ENCODE results near the gene ANXA4.
"Not testable (repeated sequence)": the region's sequence is repeated elsewhere in the genome, so short reads cannot be mapped to it uniquely, and the experiment has no call there.

Gene ANXA4

DNA sequence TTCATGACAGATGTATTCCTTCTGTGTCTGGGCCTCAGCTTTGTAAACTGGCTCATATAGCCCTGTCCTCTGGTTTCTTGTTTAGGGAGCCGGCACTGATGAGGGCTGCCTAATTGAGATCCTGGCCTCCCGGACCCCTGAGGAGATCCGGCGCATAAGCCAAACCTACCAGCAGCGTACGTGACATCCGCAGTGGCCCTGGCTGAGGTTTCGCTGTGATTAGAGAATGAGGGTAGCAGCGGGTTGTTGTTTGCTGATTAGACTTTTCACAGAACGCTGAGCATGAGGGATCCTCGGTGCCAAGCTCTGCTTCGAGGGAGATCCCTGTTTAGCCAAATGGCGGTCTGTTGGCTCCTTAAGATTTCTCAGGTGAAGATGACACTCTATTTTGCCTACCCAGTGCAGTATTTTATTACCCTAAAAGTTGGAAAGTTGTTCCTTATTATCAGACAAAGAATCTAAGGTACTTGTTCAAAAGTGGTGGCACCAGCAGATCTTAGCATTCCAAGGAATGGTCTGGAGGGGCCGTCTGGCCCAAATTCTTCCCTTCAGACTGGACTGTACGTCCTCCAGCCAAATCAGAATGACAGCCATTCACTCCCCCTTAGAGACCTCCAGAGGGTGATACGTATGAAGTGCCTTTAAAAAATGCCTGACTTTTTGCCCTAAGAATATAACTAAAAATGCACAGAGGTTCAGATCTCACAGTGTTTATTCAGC is 66.0 kb downstream of the ANXA4 start:
- DNase-seq (ENCODE audit: low read depth): no peak

DNA sequence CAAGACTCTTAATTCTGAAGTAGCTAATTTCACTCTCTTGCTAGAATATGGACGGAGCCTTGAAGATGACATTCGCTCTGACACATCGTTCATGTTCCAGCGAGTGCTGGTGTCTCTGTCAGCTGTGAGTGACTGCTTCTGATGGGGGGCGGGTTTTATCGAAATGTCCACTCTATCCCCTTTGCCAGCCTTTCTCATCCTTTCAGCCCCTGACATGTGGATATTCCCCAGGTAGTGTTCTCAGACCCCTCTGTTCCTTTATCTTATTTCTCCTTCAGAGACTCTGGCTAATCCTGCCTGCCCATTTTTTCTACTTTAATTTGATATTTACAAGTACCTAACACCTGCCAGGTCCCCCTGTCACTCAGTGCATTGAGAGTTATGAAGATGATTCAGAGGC is 68.6 kb downstream of the ANXA4 start:
- DNase-seq (ENCODE audit: low read depth): no peak

- DNase-seq (ENCODE audit: low read depth): no peak
Observed at GRCh38 chr2:69811018-69811417, 69.1 kb downstream of the ANXA4 start.

- no peak for DNase-seq (ENCODE audit: low read depth)
Observed at GRCh38 chr2:69811591-69811990, 69.7 kb downstream of the ANXA4 start.

GRCh38 chr2:69815717-69816116 is 73.8 kb downstream of the ANXA4 start:
- DNase-seq (ENCODE audit: low read depth): peak; percentile 13

GRCh38 chr2:69816923-69817542 is 75.1 kb downstream of the ANXA4 start:
- peak; percentile 85 for DNase-seq (ENCODE audit: low read depth)

DNA sequence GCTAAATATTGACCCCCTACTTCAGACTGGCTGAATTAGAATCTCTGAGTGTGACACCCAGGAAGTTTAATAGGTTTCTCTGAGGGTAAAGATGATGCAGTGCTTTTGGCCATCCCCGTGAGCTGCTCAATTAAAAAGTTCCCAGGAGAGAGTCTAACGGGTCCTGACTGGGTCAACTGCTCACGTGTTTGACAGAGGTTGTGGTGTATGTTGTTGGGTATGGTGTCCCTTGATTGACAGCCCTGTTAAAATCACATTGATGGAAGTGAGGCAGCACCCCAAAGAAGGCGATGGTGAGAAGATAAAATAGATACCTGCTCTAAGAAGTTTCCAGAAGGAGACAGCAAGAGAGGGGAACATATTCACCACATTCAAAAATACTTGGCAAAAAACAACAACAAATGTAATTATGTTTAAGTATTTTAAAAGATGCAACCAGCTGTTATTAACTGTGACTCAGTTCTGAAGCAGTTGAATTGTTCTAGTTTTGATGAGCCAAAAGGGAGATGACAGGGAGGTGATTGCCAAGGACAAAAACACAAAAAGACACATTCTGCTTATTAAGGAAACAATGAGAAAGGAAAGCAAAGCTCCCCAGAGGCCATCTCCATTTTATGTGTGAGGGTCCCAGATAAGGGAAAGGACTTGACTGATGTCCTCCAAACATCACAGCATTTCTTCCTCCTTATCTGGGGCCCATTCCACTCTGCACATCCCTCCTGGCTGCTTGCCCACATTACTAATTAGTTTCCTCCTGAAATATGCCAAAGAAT is 76.0 kb downstream of the ANXA4 start:
- peak; percentile 40 for DNase-seq (ENCODE audit: low read depth)

DNA sequence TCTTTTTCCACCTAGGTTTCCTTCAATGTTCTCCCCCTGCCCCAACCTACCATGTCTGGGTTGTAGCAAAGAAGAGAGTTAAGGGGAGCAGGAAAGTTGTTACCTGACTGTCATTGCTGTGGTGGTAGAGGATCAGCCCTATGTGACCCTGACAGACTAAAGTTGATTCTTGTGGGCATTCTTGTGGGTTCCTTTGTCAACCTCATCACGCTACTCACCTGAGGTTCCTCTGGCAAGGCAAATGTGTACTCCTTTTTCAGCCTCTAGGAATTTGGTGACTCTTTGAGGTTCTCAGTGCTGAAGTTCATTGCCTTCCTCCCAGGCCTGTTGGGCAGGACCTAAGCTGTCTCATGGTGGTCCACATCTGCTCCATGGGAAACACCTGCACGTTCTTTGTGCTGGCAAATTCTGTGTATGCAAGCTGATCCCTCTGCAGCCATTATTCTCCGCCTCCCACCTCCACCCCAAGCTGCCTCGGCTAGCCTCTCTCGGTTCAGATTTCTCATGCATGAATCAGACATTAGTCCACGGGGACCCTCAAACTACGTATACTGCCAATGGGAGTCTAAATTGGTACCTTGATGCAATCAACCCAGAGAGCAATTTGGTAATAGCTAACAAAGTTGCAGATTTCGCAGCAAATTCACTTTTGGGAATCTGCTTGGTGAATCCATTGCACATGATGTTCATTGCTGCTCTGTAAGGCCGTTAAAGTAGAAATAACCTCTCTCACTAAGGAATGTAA is 86.0 kb downstream of the ANXA4 start:
- DNase-seq (ENCODE audit: low read depth): no peak

GRCh38 chr2:69828938-69829255 is 87.0 kb downstream of the ANXA4 start:
- DNase-seq (ENCODE audit: low read depth): no peak

- peak; percentile 95 for DNase-seq (ENCODE audit: low read depth)
Observed at GRCh38 chr2:69829256-69830044, 87.5 kb downstream of the ANXA4 start, which contains the start of gene GMCL1. TSS of gene GMCL1 (plus strand) at chr2:69829660. CDS start at chr2:69829893, 233 bp downstream.

DNA sequence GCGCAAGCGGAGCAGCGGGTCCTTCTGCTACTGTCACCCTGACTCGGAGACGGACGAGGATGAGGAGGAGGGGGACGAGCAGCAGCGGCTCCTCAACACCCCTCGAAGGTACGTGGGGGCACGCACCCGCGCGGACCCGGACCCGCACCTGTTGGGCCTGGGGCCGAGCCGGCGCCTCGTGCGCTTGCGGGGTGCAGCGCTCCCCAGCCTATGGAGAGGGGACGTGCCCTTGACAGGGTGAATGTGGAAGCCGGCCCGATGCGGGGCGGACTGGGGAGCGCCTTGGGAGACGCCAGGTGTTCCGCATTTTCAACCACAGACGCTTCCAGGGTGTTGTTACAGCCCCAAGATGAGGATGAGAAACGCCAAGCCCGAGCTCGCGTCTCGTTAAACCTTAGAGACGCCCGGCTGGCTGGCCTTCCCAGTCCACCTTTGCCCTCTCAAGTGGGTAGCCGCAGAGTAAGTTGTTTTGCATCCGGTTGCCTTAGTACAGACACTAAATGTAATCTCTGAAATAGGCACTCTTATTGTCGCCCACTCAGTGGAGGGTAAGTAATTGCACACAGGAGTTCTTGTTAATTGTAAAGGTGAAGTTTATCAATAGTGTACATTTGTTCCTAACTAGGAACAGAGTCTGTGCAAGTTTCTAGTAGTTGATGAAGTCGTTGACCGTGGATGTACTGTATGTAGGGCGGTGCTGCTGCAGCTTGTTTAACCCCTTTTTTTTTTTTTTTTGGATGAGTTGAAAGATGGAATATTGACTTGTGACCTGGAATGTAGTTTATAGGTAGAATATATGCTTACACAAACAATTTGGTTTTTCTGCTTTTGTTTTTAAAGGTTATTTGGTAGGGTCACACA is 88.3 kb downstream of the ANXA4 start:
- peak; percentile 44 for DNase-seq (ENCODE audit: low read depth)

- DNase-seq (ENCODE audit: low read depth): not testable (repeated sequence)
Observed at GRCh38 chr2:69830906-69831241, 88.9 kb downstream of the ANXA4 start.

GRCh38 chr2:69831354-69831905 is 89.5 kb downstream of the ANXA4 start:
- peak; percentile 5 for DNase-seq (ENCODE audit: low read depth)

DNA sequence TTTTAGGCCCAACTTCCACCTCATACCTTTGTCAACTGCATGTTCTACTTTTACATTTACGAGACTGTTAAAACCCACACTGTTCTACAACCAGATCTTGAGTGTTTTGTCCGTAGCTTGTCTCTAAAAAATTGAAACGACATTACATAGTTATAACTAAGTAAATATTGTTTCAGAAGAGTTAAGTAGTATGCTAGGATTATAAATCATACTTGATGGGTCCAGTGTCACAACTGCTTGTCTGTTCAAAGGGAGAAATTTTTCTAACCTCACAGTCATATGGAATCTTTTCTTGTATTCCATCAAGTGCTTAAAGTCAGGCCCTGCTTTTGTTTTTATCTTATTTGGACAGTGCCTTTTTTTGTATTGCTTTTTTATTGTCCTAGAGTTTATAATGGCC is 91.8 kb downstream of the ANXA4 start:
- no peak for DNase-seq (ENCODE audit: low read depth)

- DNase-seq (ENCODE audit: low read depth): no peak
Observed at GRCh38 chr2:69835666-69836065, 93.7 kb downstream of the ANXA4 start.

- DNase-seq (ENCODE audit: low read depth): no peak
Observed at GRCh38 chr2:69836316-69836715, 94.4 kb downstream of the ANXA4 start.

DNA sequence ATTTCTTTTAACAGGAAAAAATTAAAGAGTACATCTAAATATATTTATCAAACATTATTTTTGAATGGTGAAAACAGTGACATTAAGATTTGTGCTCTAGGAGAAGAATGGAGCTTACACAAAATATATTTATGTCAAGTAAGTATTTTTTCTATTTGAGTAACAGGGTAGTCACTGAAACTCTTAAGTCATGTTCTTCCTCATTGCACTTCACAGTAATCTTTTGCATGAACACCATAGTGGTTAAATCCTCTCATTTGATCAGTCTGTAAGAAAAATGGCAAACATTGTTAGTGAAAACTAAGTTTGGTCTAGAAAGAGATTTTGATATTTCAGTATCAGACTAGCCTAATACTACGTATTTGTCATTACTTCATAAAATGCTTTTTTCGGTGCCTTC is 95.6 kb downstream of the ANXA4 start:
- no peak for DNase-seq (ENCODE audit: low read depth)

DNA sequence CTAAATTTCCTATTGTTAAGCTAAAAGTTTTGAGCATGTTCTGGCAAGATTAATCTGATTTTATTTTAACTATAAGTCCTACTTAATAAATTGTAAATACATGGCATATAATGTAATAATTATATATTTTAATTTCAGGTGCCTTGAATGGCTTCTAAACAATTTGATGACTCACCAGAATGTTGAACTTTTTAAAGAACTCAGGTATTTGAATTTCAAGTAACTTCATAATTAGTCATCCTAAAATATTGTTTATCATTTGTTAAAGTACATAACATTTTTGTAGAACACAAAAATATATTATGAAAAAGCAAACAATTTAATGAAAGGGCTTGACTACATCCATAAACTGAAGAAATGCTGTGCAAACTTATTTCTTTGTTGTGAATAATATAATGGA is 102.1 kb downstream of the ANXA4 start:
- no peak for DNase-seq (ENCODE audit: low read depth)

DNA sequence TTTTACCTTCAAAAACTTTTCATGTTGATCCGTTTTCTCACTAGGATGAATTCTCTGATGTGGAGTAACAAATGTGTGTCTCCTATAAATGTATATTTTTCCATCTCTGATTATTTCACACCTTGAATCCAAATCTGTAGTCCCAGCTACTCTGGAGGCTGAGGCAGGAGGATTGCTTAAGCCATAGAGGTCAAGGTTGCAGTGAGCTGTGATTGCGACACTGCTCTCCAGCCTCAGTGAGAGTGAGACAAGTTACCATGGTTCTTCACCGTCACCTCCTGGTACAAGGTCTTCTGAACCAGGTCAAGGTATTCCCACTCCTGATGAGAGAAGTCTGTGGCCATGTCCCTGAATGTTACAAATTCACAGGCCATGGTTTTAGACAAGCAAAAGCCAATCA is 102.6 kb downstream of the ANXA4 start:
- DNase-seq (ENCODE audit: low read depth): no peak
